OCI-LY7 (cell line): Measurements from ENCODE around the gene ELMO1.

Experiments
- CTCF ChIP-seq: fragments of 200-600 bp; sonication (generic); conservative IDR thresholded peaks from 2 replicates; pipeline ENCODE4 v1.5.1; 2014; ENCODE audit warnings: mild to moderate bottlenecking, antibody characterized with exemption, low read length, moderate library complexity, mixed read lengths
- EZH2phosphoT487 ChIP-seq: fragments of 200-600 bp; sonication (generic); IDR thresholded peaks from 2 replicates; pipeline ENCODE4 v1.6.1; 2018; ENCODE audit warnings: low read depth, borderline replicate concordance, mild to moderate bottlenecking, mixed run types, antibody characterized with exemption, low read length, moderate library complexity, mixed read lengths

GRCh38 chr7:37215290-37215923, 233.3 kb downstream of the ELMO1 start:
- TF ChIP-seq CTCF = no peak
- TF ChIP-seq EZH2phosphoT487 = no peak
